ENCODE measurements around the gene ARHGAP32. TPM values are rescaled to one million over a fixed set of nuclear protein-coding genes. Genes with fewer than 3 reads are reported as not detected.

The ARHGAP32 gene
- total RNA-seq, 1 donor from 2014 or later: 79.3 TPM

GRCh38 chr11:128956401-128957201 lies 235.5 kb downstream of the ARHGAP32 start:
- DNase-seq (ENCODE audit: low spot score): no peak

GRCh38 chr11:128955636-128956035 lies 236.5 kb downstream of the ARHGAP32 start:
- DNase-seq (ENCODE audit: low spot score): no peak

GRCh38 chr11:128953151-128953550 lies 239.0 kb downstream of the ARHGAP32 start:
- DNase-seq (ENCODE audit: low spot score): no peak

GRCh38 chr11:128949791-128950454 lies 242.2 kb downstream of the ARHGAP32 start:
- DNase-seq (ENCODE audit: low spot score): no peak

GRCh38 chr11:128948583-128948982 lies 243.5 kb downstream of the ARHGAP32 start:
- no peak for DNase-seq (ENCODE audit: low spot score)

- DNase-seq (ENCODE audit: low spot score): no peak
Observed at GRCh38 chr11:128947773-128948172, 244.4 kb downstream of the ARHGAP32 start.

- no peak for DNase-seq (ENCODE audit: low spot score)
Observed at GRCh38 chr11:128946648-128947047, 245.5 kb downstream of the ARHGAP32 start.

GRCh38 chr11:128943428-128943976 lies 248.6 kb downstream of the ARHGAP32 start:
- no peak for DNase-seq (ENCODE audit: low spot score)

GRCh38 chr11:128942817-128943427 lies 249.2 kb downstream of the ARHGAP32 start, which contains the start of gene TP53AIP1:
TP53AIP1 (minus strand) TSS chr11:128942871; CDS start chr11:128937818, 5,053 bp downstream.
- DNase-seq (ENCODE audit: low spot score): no peak

GRCh38 chr11:128942272-128942612 lies 249.9 kb downstream of the ARHGAP32 start:
- no peak for DNase-seq (ENCODE audit: low spot score)

GRCh38 chr11:128941573-128942271 lies 250.4 kb downstream of the ARHGAP32 start:
- DNase-seq (ENCODE audit: low spot score): no peak

GRCh38 chr11:128941110-128941509 lies 251.0 kb downstream of the ARHGAP32 start:
- no peak for DNase-seq (ENCODE audit: low spot score)

- peak; percentile 52 for DNase-seq (ENCODE audit: low spot score)
Observed at GRCh38 chr11:128940603-128941002, 251.5 kb downstream of the ARHGAP32 start.

GRCh38 chr11:128940156-128940555 lies 252.0 kb downstream of the ARHGAP32 start:
- no peak for DNase-seq (ENCODE audit: low spot score)

- no peak for DNase-seq (ENCODE audit: low spot score)
Observed at GRCh38 chr11:128939591-128939990, 252.5 kb downstream of the ARHGAP32 start.

- DNase-seq (ENCODE audit: low spot score): no peak
Observed at GRCh38 chr11:128938156-128938885, 253.8 kb downstream of the ARHGAP32 start.

- no peak for DNase-seq (ENCODE audit: low spot score)
Observed at GRCh38 chr11:128937480-128937879, 254.6 kb downstream of the ARHGAP32 start.

- no peak for DNase-seq (ENCODE audit: low spot score)
Observed at GRCh38 chr11:128936606-128937251, 255.4 kb downstream of the ARHGAP32 start.

- DNase-seq (ENCODE audit: low spot score): no peak
Observed at GRCh38 chr11:128934926-128935325, 257.2 kb downstream of the ARHGAP32 start.

- no peak for DNase-seq (ENCODE audit: low spot score)
Observed at GRCh38 chr11:128934351-128934750, 257.8 kb downstream of the ARHGAP32 start.
